Right lobe of liver (tissue), 6 donors: Measurements from ENCODE around the gene ATP5PD. TPM values are rescaled to one million over a fixed set of nuclear protein-coding genes. Genes with fewer than 3 reads are reported as not detected.
A peak's percentile ranks its signal among the peaks of the same experiment; 100 is the strongest.

ENCODE experiments used
- ATAC-seq, 4 donors: fragments of 200-7000 bp; cut with Tn5 transposase; one replicate each; pipeline ENCODE4 v1.9.1; 2020; ENCODE audit warnings: mild to moderate bottlenecking in 4 of 4, moderate library complexity in 4 of 4
- DNase-seq, 3 donors: peaks; one replicate each; pipeline ENCODE4 v3.0.0-alpha.2; 2020
- H3K27ac ChIP-seq, 3 donors: fragments of 200-600 bp; one replicate each; pipeline ENCODE4 v1.8.0; 2022
- H3K27me3 ChIP-seq, 2 donors: fragments of 200-600 bp; one replicate each; pipeline ENCODE4 v1.8.0; 2022
- H3K36me3 ChIP-seq, 4 donors: fragments of 200-600 bp; sonication (generic) in 1 of 4; one replicate each; pipeline versions ENCODE4 v1.5.1 to v1.8.0; 2017 to 2022; ENCODE audit warnings: control low read depth in 1 of 4
- H3K4me1 ChIP-seq, 4 donors: fragments of 200-600 bp; sonication (generic) in 1 of 4; one replicate each; pipeline versions ENCODE4 v1.5.1 to v1.8.0; 2017 to 2022; ENCODE audit warnings: control low read depth in 1 of 4
- H3K4me3 ChIP-seq, 3 donors: fragments of 200-600 bp; one replicate each; pipeline ENCODE4 v1.8.0; 2022
- H3K9me3 ChIP-seq, 4 donors: fragments of 200-600 bp; sonication (generic) in 1 of 4; one replicate each; pipeline versions ENCODE4 v1.5.1 to v1.8.0; 2017 to 2022; ENCODE audit warnings: control low read depth in 1 of 4
- POLR2A ChIP-seq: fragments of 450-650 bp; IDR thresholded peaks from one replicate; pipeline ENCODE4 v1.6.1; 2017; ENCODE audit warnings: antibody characterized with exemption, mild to moderate bottlenecking
- WGBS: methylation state at CpG from one replicate; pipeline ENCODE4 v1.1.6; 2018; ENCODE audit warnings: low coverage, low lambda C conversion rate; ENCODE audit not compliant: insufficient coverage; ENCODE audit errors: missing lambda C conversion rate; 5-methylcytosine and 5-hydroxymethylcytosine counted together
- intact Hi-C, 2 donors: fragments of 100-400 bp; cut with DNase I; formaldehyde crosslinking; loops; one replicate each; pipeline versions ENCODE4 v1.11.2 to v1.14.1; 2022
- total RNA-seq, 6 experiments: library from RNA; depleted of rRNA in 2 of 6; stranded (reverse); fragments of >200 nt in 2 of 6; fragmentation: NEBNext Ultra II Directional in 3 of 6; extraction: Animal tissue kit (Norgen Biotek cat#: 25700) in 3 of 6; gene quantifications; one replicate each; pipeline versions ENCODE4 v1.1.0 to v1.2.4, GENCODE V29; 2016 to 2023
- TF ChIP-seq, protein P1 (sequence below), 4 donors: fragments of 200-600 bp in 3 of 4; fragments of 450-650 bp in 1 of 4; IDR thresholded peaks; one replicate each; pipeline versions ENCODE4 v1.5.1 to v1.8.0; 2016 to 2022; ENCODE audit warnings: antibody characterized with exemption in 4 of 4, mild to moderate bottlenecking in 2 of 4
- donor health status: DM: no; HTN: yes; CAD: no.
- donor health status: DM: no; HTN: no; CAD: no.
- donor health status: DM: no; HTN: no; CAD: no.
- donor health status: DM: no; HTN: yes; CAD: no.
- donor health status: DM: no; HTN: yes; CAD: no.

Gene ATP5PD
- total RNA-seq, 6 experiments from 2014 or later, result 145 to 262 (median 179) TPM

DNA sequence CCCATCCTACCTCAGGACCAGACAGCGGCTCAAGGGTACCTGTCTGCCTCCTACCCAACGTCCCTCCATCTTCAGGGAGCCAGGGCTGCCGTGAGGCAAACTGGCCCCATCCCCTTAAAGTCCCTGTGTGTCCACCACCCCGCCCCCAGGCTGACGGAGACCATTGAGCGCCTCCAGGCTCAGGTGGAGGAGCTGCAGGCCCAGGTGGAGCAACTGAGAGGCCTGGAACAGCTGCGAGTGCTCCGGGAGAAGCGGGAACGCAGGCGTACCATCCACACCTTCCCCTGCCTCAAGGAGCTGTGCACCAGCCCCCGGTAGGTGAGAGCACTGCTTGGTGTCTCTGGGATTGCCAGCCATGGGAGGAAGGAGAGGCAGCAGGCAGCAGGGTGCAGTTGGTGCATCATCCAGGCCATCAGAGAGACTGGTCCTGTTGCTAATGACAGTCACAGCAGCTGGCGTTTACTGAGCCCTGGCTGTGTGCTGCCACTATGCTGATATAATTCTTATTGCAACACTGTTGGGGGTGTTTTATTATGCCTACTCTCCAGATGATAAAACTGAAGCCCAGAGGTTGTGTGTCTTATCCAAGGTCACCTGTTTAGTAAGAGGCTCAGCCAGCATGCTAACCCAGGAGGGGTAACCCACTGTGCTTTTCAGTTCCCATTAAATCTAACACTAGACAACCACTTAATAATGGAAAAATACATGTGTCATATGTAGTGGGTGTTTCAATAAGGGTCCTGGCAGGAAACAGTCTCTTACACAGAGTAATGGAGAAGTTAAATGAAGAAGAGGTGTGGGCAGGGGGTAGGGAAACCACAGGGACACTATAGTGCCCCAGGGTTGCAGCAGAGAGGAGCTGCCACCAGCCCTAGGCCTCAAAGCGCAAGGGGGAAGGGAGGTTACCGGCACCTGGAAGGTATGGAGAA, 44.6 kb downstream of the ATP5PD start:
- H3K27ac ChIP-seq, result no peak overlapping the region
- DNase-seq (no peak), ATAC-seq (no peak)
- H3K4me1 ChIP-seq, result no peaks in the 10 kb centered on the region
- TF ChIP-seq POLR2A, result no peak
- TF ChIP-seq, protein P1, sequence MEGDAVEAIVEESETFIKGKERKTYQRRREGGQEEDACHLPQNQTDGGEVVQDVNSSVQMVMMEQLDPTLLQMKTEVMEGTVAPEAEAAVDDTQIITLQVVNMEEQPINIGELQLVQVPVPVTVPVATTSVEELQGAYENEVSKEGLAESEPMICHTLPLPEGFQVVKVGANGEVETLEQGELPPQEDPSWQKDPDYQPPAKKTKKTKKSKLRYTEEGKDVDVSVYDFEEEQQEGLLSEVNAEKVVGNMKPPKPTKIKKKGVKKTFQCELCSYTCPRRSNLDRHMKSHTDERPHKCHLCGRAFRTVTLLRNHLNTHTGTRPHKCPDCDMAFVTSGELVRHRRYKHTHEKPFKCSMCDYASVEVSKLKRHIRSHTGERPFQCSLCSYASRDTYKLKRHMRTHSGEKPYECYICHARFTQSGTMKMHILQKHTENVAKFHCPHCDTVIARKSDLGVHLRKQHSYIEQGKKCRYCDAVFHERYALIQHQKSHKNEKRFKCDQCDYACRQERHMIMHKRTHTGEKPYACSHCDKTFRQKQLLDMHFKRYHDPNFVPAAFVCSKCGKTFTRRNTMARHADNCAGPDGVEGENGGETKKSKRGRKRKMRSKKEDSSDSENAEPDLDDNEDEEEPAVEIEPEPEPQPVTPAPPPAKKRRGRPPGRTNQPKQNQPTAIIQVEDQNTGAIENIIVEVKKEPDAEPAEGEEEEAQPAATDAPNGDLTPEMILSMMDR (IDR thresholded peaks at IDR 0.05), result no peak
- no peaks in the 10 kb centered on the region for H3K9me3 ChIP-seq
- no peak overlapping the region for H3K4me3 ChIP-seq
- no peaks in the 10 kb centered on the region for H3K27me3 ChIP-seq
- peaks cover 0 to 4% (median 0%) of the 10 kb centered on the region in 4 donors for H3K36me3 ChIP-seq
- intact Hi-C loops, result no loop called here
- 80% methylated on average over 3 of the region's 15 CpGs for WGBS

GRCh38 chr17:74999523-74999922, 47.2 kb downstream of the ATP5PD start:
- TF ChIP-seq, protein P1 (IDR thresholded peaks at IDR 0.05), result no peak
- TF ChIP-seq POLR2A, result no peak
- no peak for ATAC-seq

GRCh38 chr17:74998783-74999182, 48.0 kb downstream of the ATP5PD start:
- DNase-seq (no peak), ATAC-seq (peak; percentile 11 to 49 (median 30))
- Histone ChIP-seq H3K4me3 (no peak overlapping the region), H3K27ac (no peak overlapping the region), H3K36me3 (peaks cover 0 to 4% (median 0%) of the 10 kb centered on the region in 4 donors), H3K27me3 (no peaks in the 10 kb centered on the region), H3K9me3 (no peaks in the 10 kb centered on the region), H3K4me1 (no peaks in the 10 kb centered on the region)
- TF ChIP-seq, protein P1 (IDR thresholded peaks at IDR 0.05), result no peak
- TF ChIP-seq POLR2A, result no peak
- 88% methylated on average over 4 of the region's 6 CpGs for WGBS
- intact Hi-C loops, result no loop called here

More at GRCh38 chr17:74999523-74999922, 47.2 kb downstream of the ATP5PD start:
- intact Hi-C loops, result no loop called here
- no peaks in the 10 kb centered on the region for H3K4me1 ChIP-seq
- H3K27me3 ChIP-seq, result no peaks in the 10 kb centered on the region
- H3K9me3 ChIP-seq, result no peaks in the 10 kb centered on the region
- peaks cover 0 to 4% (median 0%) of the 10 kb centered on the region in 4 donors for H3K36me3 ChIP-seq
- 55% methylated on average over 1 of the region's 4 CpGs for WGBS
- DNase-seq, result no peak
- no peak overlapping the region for H3K27ac ChIP-seq
- no peak overlapping the region for H3K4me3 ChIP-seq

GRCh38 chr17:74995847-74996246, 50.9 kb downstream of the ATP5PD start:
- TF ChIP-seq, protein P1 (IDR thresholded peaks at IDR 0.05), result no peak
- no peak for TF ChIP-seq POLR2A
- intact Hi-C loops, result no loop called here
- no peak for ATAC-seq
- DNase-seq, result no peak
- H3K27ac ChIP-seq, result no peak overlapping the region
- H3K4me3 ChIP-seq, result no peak overlapping the region
- no peaks in the 10 kb centered on the region for H3K27me3 ChIP-seq
- H3K36me3 ChIP-seq, result no peaks in the 10 kb centered on the region
- WGBS, result 64% methylated on average over 5 of the region's 5 CpGs
- no peaks in the 10 kb centered on the region for H3K9me3 ChIP-seq
- H3K4me1 ChIP-seq, result no peaks in the 10 kb centered on the region
